ENCODE results near the gene PLA2G4B.

The PLA2G4B gene

GRCh38 chr15:41809526-41810220, 29.0 kb upstream of the PLA2G4B start:
- peak; percentile 84 for DNase-seq (ENCODE audit: low spot score)

GRCh38 chr15:41810651-41811431, 27.8 kb upstream of the PLA2G4B start:
- DNase-seq (ENCODE audit: low spot score): peak; percentile 78

GRCh38 chr15:41811432-41812195, 27.0 kb upstream of the PLA2G4B start:
- DNase-seq (ENCODE audit: low spot score): peak; percentile 84

GRCh38 chr15:41812820-41813375, 25.7 kb upstream of the PLA2G4B start:
- DNase-seq (ENCODE audit: low spot score): no peak

- no peak for DNase-seq (ENCODE audit: low spot score)
These were observed 25.2 kb upstream of the PLA2G4B start for GRCh38 chr15:41813426-41813825.

GRCh38 chr15:41814534-41814933, 24.1 kb upstream of the PLA2G4B start:
- DNase-seq (ENCODE audit: low spot score): no peak

GRCh38 chr15:41816788-41817187, 21.9 kb upstream of the PLA2G4B start:
- DNase-seq (ENCODE audit: low spot score): no peak

- DNase-seq (ENCODE audit: low spot score): no peak
These were observed 21.3 kb upstream of the PLA2G4B start for GRCh38 chr15:41817327-41817726.

GRCh38 chr15:41817781-41818180, 20.9 kb upstream of the PLA2G4B start:
- no peak for DNase-seq (ENCODE audit: low spot score)

- DNase-seq (ENCODE audit: low spot score): no peak
These were observed 19.1 kb upstream of the PLA2G4B start for GRCh38 chr15:41819455-41820050.

- DNase-seq (ENCODE audit: low spot score): no peak
These were observed 17.7 kb upstream of the PLA2G4B start for GRCh38 chr15:41820791-41821423.

GRCh38 chr15:41821831-41822230, 16.8 kb upstream of the PLA2G4B start:
- DNase-seq (ENCODE audit: low spot score): no peak

- DNase-seq (ENCODE audit: low spot score): no peak
These were observed 16.2 kb upstream of the PLA2G4B start for GRCh38 chr15:41822471-41822870.

GRCh38 chr15:41822957-41823356, 15.7 kb upstream of the PLA2G4B start:
- no peak for DNase-seq (ENCODE audit: low spot score)

GRCh38 chr15:41823502-41823901, 15.1 kb upstream of the PLA2G4B start:
- no peak for DNase-seq (ENCODE audit: low spot score)

- DNase-seq (ENCODE audit: low spot score): no peak
These were observed 14.4 kb upstream of the PLA2G4B start for GRCh38 chr15:41824062-41824745.

GRCh38 chr15:41825145-41825544, 13.5 kb upstream of the PLA2G4B start:
- DNase-seq (ENCODE audit: low spot score): no peak

GRCh38 chr15:41825572-41826535, 12.8 kb upstream of the PLA2G4B start:
- no peak for DNase-seq (ENCODE audit: low spot score)

GRCh38 chr15:41827290-41827879, 11.3 kb upstream of the PLA2G4B start:
- no peak for DNase-seq (ENCODE audit: low spot score)

Measured in cerebellar cortex (tissue), 1 donor.